Stimulated activated CD4-positive, alpha-beta T cell treated with anti-CD3 and anti-CD28 coated beads, Interleukin-4, amount 100 ng/mL, for 48 hours (primary cell): ENCODE data around the gene KMT5B.

ENCODE experiments used
- DNase-seq, 2 donors: peaks; one replicate each; pipeline ENCODE4 v3.0.0-alpha.2; 2020; ENCODE audit warnings: low read depth in 2 of 2

The KMT5B gene

DNA sequence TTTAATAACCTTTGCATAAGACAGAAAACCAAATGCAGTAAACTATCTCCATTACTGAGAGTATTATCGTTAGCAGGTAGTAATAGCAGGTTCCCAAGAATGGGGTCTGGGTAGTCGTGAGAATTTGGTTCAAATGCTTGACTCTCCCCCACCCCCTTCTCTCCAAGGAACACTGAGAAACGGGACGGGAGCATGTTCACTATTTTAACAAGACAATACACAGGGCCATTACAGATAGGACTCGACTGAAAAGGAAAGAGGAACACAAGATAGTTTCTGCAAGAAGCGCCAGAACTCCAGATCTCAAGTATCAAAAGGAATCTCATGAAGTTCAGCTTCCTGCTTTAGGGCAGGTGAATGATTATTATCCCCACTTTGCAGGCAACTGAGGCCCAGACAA, 27.0 kb downstream of the KMT5B start:
- DNase-seq: no peak

DNA sequence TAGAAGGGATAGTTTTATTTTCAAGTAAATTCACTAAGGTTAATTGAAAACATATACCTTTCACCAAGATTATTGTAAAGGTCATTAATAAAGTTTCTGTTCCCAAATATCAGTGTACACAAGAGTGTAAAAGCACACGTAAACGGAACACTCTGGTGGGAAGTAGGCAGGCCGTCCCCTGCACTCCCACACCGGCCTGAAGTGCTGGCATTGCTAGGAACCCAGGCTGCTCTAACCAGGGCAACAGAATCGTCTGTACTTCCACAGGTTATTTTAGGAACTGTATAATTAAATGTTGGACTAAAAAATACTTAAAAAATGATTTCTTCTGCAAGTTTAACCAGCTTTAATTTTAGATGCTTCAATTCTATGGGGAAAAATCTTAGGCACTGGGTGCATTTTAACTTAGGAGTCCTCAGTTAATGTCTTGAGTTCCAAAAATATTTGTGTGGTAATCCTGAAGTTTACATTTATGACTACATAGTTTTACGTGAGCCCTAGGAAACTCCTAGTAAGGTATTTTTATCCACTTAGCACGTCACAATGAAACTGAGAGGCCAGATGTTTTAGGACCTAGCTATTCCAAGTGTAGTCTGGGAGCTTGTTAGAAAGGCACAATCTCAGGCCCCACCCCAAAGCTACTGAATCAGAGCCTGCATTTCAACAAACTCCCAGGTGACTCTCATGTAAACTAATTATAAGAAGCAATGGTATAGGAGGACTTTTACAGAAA, 31.2 kb downstream of the KMT5B start:
- no peak for DNase-seq

DNA sequence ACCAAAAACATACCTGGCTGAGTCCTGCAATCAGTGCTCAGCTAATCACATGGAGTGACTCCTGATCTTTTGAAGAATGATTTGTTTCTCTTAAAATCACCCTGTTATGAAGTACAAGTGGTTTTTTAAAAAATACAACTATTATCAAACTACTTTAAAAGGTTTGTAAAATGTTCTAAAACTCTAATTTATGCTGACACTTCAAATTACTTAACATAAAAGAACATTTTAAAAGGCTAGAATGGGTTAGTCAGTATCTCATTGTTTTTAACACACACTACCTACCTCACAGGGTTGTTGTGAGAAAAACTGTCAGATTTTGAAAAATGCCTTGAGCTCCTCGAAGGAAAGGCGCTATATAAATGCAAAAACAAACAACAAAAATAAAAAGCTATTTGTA, 33.2 kb downstream of the KMT5B start:
- no peak for DNase-seq

DNA sequence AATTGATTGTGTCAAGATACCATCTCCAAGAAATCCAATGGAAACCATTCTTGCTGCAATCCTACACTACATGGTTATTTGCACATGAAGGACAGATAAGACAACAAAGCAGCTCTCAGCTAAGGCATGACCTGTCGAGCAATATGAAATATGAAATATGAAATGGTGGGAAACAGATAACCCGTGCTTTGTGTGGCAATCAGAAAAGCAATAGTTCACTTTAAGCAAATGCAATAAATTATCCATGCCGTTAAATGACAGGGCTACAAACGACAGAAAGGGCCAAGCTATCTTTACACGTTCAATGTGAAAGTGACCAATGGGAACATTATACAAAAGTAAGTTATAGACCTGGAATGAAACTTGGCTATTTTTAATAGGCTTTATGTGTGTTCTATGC, 35.2 kb downstream of the KMT5B start:
- DNase-seq: no peak

DNA sequence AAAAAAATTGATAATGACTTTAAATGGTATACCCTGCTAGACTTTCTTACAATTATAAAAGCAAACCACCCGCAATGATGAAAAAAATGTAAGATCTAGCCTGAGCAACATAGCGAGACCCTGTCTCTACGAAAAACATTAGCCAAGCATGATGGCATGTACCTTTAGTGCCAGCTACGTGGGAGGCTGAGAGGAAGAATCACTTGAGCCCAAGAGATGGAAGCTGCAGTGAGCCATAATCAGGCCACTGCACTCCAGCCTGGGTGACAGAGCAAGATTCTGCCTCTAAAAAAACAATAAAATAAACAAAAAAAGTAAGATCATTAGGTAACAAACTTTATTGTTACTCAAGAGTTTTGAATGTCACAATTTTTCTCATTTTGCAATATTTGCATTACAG, 39.2 kb downstream of the KMT5B start:
- no peak for DNase-seq

DNA sequence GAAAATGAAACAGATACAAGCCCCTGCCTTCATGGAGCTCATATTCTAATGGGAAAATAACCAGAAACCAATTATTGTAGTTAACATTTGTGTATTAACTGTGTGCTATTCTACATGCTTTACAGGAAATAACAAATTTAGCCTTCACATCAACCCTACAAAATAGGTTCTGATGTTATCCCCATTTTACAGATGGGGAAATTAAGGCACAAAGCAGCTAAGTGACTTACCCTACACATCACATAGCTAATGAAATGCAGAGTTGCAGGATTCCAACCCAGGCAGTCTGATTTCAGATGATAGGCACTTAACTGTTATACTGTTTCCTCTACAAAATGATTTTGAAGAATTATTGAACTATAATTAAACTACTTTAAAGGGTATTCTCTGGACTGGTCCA, 43.7 kb downstream of the KMT5B start:
- DNase-seq: no peak

DNA sequence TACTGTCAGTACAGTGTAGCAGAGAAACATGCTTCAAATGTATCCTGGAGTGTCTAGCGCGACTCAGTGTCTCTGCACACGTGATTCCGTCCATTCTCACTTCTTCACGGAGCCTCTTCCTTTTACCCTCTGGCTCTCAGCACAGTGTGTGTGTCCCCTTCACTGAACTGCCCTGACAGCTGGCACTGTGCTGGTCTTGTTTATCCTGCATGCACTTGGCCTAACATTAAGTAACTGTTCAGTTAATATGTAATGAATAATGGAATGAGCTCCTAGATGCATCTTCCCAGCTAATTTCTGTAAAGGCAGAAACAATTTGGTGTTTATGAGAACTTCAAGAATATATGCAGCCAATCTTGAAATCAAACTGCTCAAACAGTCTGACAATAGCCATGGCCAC, 44.4 kb downstream of the KMT5B start:
- DNase-seq: no peak

DNA sequence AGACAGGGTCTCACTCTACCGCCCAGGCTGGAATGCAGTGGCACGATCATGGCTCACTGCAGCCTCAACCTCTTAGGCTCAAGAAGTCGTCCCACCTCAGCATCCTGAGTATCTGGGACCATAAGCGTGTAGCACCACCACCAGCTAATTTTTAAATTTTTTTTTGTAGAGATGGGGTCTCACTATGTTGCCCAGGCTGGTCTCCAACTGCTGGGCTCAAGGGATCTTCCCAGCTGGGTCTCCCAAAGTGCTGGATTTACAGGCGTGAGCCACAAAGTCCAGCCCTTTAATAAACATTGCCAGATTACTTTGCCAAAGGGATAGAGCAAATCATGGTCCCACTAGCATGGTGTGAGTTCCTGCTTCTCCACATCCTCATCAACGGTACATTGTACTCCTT, 45.6 kb downstream of the KMT5B start:
- no peak for DNase-seq

DNA sequence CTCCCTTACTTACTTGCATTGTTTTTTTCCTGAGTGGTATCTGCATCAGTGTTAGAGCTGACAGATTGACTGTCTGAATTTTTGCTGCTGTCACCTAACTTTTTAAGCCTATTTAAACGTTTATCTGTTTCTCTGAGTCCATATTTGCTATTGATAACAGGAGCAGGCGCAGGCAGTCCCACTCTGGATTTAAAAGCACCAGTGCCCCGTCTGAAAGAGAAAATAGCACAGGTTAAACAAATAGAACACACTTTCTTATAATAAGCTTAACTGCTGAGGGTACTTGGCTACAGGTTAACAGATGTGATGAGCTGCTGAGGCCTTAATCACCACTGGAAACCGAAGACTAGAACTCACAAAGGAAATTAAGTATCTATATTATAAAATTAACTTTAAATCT, 46.1 kb downstream of the KMT5B start:
- DNase-seq: no peak

DNA sequence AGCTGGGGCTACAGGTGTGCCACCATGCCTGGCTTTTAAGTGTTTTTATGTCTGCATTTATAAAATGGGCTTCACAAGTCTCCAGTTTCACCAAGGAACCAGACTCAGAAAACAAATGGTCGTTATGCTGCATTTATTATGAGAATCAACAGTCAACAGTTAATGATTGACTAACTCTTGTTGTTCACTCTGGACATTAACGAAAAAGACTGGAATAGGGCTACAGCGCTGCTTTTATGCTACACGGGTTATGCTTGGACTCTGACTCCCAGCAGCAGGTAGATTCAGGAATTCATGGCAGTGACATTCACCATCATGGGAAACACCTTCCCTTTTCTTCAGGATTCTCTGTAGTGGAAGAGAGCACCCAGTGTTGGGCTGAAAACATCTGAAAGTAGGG, 47.5 kb downstream of the KMT5B start:
- DNase-seq: no peak

DNA sequence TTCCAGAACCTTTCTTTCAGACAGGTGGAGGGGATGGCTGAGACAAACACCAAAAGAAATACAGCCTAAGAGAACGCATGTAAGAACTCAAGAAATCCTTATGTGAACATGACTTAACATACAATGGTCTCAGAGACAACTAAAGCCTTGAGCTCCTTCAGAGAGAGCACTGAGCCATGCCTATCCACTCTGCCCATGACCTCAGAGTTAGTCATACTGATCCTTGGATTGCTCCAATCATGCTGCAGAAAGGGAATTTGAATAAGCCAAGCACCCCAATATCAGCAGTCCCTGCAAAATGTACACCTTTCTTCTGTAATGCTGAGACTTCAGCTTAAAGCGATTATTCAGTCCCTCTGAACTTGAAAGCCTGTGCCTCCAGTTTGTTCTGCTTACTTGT, 48.7 kb downstream of the KMT5B start:
- no peak for DNase-seq

DNA sequence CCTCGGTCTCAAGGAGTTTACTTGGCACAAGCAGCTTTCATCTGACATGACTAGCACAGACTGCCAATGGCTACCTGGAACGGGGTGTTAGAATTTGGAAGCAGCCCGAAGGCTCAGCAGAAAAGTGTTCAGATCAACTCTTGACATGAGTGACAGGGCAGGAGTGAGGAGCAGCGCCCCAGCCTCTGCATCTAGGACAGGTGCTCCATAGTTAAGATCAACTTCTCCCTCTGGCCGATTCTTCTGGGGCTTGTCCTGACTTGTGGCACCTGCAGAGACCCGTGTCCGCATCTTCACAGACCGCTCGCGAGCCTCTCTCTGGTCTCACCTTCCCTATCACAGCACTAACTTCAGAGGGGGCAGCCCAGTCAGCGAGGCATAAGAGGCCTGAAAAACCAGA, 49.4 kb downstream of the KMT5B start:
- no peak for DNase-seq

DNA sequence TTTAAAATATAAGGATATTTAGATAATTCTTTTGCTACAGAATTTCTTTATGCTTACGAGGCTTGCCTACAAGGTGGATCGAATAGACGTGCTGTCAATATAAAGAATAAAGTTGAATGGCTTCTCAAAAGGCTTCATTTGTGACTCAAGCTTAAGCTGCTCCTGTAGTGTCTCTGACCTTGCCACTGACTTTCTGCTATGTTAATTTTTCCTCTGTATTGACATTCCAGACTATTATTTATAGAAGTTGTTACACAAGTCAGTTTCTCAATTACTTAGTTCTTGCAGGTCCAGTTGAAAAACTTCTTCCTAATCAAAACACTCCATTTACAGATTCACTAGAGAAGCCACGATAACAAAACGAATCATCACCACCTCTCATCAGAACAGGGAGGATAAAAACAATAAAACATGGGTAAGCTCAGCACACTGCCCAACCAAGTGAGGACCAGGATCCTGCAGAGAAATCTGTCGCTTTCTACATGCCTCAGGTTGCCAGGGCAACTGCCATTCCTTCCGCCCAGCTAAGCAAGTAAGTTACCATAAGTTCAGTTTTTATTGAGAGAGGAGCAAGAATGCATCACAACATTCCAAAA, 52.9 kb downstream of the KMT5B start:
- DNase-seq: no peak

DNA sequence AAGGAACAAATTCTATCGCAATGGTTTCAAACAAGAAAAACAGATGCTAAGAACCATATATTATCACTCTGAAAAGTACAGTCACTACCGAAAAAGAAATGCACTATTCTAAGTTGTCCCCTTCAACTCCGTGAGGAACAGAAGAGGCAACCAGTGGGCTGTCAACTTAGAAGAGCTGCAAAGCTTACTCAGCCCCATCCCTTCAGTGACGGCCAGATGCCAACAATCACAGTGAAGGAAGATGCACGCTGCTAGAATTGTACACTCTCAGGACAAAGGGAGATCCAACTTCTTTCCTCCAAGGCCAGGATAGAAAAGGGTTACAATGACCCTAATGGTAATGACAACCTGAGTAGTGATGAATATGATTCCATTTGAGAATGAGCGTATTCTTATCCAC, 53.4 kb downstream of the KMT5B start:
- DNase-seq: no peak

DNA sequence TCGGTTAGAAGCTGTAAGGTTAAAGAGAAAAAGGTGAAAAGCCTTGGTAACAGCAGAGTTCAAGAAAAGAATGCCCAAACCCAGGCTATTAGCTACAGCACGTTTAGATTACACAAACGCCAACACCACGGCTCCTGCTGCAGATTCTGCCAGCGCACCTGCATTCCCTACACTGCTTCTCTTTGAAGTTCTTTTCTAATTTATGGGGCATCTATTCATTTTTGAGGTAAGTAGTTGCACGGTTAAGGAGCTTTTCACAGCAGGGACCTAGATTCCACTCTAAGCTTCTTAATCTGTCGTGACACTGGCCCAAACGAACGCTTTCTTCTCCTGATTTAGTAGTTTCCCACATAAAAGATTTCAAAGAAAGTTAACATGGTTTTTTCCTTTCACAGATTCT, 53.9 kb downstream of the KMT5B start:
- DNase-seq: no peak

DNA sequence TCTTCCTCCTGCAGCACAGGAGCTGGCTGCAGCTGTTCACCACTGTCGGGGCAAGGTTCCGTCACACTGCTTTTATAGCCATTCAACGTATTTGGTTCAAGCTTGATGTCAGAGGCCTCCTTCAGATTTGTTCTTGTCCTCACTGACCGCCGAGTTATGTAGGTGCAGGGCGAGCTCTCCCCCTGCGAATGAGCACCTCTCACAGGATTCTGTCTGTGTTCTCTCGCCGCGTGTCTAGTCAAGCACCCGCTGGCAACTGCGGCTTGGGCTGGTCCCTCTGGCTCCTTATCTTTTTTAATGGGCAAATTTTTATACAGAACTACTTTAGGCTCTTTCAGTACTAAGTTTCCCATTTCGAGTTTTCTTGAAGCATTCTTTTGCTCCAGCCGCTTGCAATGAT, 54.5 kb downstream of the KMT5B start:
- no peak for DNase-seq

DNA sequence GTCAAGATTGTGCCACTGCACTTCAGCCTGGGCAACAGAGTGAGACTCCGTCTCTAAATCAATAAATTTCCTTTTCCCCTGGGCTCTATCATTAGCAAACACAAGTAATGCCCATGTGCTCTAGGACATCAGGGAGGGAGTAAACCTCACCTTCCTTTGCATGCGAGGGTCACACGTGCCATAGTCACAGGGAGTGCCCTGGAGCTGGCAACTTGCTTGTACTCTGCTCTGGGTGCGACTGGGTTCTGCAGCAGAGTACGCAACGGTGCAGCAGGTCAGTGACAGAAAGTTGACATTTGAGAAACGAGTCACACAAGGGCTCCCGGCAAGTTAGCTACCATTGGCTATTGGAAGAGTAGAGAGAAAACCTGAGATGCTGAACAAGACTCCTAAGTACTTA, 59.4 kb downstream of the KMT5B start:
- DNase-seq: no peak

DNA sequence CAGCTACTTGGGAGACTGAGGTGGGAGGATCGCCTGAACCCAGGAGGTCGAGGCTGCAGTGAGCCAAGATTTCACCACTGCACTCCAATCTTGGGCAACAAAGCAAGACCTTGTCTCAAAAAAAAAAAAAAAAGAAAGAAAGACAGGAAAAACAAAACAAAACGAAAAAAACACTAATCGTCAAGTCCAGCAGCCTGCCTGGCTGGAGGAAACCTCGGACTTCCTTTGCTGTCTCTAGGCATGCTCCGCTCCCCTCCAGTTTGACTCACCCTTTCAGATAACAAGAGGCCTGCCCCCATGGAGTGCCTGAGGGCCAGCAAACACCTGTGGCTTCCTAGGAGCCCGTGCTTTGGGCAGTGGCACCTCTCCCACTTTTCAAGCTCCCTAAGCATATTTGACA, 63.1 kb downstream of the KMT5B start:
- DNase-seq: no peak

DNA sequence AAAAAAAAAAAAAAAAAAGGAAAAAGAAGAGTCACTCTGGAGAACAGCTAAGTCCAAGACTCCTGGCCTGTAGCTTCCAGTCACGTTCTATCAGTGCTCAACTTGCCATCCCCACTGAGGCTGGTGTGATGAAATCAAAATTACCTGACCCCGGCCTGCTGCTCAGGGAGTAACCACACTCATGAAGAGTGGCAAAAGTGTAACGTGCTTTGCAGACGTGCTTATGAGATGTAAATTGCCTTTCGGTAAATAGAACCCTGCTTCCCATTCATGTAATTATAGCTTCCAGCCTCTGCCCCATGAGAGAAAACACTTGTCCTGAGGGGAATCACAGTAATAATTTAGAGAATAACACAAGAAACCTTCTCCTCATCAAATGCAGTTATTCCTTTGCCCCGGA, 63.7 kb downstream of the KMT5B start:
- DNase-seq: no peak

DNA sequence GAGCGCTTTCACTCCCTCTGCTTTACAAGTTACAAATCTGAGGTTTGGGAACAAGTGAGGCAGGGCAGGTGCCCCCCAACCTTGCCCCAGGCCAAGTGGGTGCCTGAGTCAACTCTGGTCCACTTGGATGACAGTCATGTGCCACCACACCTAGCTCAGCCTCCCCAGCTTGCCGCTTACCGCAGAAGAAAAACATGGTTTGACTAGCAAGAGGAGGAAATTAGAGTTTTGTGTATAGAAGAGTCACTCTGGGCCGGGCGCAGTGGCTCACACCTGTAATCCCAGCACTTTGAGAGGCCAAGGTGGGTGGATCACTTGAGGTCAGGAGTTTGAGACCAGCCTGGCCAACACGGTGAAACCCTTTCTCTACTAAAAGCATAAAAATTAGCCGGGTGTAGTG, 64.2 kb downstream of the KMT5B start:
- DNase-seq: no peak

DNA sequence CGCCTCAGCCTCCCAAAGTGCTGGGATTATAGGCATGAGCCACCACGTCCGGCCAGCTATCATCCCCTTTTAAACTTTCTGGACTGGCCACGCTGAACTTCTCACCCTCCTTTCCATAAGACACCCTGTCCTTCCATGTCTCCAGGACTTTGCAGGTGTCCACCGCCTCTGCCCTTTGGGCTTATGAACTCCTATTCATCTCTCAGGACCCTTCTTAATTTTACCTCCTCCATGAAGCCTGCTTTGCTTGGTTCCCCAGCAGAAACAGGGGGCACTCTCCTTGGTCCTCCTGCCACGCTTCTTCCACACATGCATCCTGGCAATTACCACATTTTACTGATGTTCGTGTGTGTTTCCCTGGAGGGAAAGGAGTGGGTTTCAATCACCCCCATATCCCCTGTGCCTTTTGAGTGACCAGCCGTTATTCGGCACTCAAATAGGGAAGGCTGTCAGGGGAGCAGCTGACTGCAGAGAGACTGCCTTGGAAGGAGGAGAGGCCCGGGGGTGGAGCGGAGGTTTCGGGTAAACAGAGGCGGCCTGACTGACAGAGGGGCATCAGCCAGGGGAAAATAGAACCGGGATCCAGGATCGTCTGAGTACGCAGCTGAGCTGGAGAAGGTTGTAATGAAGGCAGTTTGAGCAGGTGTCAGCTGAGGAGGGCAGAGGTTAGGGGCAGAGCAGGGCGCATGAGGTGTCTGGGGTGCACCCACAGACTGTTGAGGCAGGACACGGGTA, 64.9 kb downstream of the KMT5B start:
- no peak for DNase-seq

DNA sequence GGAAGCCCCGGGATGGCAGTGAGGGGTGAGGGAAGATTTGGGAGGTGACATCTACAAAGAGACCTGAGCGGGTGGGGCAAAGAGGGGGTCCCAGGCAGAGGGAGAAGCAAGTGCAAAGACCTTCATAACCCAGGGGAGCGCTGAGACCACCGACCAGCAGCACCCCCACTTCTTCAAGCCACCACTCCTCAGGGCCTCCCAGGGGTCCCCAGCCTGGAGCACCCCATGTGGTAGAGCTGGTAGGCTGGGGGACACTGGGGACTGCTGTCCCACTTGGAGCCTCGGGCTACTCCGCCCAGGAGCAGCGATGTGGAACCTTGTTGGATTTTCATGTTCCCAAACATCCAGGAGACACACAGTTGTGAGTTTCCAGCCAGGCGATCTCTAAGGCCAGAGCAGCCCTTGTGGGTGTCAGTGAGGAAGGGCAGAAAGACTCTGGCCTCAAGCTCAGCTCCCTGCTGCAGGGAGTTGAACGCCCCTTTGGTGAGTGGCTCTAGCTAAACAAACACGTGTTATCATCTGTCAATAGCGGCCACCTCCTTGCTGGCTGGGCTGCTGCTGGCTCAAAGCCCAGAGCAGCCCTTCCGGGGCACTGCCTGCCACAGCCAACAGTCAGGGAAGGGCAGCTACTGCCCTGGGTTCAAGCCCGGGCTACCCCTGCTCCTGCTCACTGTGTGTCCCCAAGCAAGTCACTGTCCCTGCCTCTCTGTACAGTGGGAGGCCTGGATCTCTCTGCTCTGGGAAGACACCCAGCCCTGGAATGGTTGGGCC, 66.2 kb downstream of the KMT5B start:
- no peak for DNase-seq
